T-helper 22 cell (primary cell): Measurements from ENCODE around the gene NBEAL2.
A peak's percentile ranks its signal among the peaks of the same experiment; 100 is the strongest.

ENCODE experiments used
- DNase-seq: peaks from one replicate; pipeline ENCODE4 v3.0.0-alpha.2; 2020; ENCODE audit warnings: low read depth

The NBEAL2 gene

DNA sequence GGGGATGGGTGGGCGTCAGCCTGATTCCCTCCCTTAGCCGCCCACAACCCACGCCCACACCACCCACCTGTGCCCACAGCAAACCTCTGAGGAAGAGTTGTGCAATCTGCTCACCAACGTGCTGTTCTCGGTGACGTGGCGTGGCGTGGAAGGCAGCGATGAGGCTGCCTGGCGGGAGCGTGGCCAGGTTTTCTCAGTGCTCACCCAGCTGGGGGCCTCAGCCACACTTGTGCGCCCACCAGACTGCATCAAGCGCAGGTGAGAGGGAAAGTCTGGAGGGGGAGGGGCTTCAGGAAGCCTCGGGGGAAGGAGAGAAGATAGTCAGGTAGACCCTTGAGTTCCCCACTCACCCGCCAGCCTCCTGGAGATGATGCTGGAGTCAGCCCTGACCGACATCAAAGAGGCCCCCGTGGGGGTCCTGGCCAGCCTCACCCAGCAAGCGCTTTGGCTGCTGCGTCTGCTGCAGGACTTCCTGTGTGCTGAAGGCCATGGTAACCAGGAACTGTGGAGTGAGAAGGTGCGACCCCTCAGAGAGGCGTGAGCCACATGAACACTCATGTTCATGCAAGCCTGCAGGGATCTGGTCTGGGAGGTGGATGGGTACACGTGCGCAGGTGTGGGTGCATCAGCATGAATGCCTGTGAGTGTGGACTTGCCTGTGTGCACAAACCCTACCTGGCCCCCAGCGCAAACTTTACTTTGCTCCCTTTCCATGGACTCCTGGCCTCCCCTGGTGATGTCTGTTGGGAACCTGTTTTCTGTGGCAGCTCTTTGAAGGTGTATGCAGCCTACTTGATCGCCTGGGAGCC, 21.7 kb downstream of the NBEAL2 start:
- no peak for DNase-seq

DNA sequence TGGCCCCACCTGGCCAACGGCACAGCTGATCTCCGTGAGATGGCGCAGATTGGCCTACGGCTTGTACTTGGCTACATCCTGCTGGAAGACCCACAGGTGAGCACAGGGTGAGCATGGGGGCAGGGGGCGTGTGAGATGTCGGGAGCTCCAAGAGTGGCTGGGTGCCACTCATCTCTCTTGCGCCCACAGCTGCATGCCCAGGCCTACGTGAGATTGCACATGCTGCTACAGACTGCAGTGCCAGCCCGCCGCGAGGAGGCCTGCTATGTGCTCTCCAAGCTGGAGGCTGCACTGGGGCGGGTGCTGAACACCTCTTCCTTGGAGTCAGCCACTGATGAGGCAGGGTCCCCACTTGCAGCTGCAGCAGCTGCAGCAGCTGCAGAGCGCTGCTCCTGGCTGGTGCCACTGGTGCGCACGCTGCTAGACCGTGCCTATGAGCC, 22.3 kb downstream of the NBEAL2 start:
- DNase-seq: no peak

DNA sequence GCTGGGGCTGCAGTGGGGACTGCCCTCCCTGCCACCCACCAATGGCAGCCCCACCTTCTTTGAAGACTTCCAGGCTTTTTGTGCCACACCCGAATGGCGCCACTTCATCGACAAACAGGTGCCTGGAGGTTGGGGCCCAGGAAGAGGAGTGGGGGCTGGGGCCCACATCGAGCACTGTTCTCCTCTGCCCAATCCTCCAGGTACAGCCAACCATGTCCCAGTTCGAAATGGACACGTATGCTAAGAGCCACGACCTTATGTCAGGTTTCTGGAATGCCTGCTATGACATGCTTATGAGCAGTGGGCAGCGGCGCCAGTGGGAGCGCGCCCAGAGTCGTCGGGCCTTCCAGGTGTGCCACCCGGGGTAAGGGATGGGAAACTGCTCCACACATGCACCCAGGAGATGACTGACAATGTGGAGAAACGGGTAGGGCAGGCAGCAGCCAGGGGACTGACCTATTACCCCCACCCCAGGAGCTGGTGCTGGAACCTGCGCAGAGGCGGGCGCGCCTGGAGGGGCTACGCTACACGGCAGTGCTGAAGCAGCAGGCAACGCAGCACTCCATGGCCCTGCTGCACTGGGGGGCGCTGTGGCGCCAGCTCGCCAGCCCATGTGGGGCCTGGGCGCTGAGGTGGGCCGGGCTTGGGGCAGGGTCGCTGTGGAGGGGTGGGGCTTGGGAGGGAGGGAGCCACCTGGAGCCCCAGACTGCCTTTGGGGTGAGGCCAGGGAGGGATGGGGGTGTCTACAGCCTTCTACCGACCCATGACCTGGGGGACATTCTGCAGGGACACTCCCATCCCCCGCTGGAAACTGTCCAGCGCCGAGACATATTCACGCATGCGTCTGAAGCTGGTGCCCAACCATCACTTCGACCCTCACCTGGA, 22.9 kb downstream of the NBEAL2 start:
- no peak for DNase-seq

DNA sequence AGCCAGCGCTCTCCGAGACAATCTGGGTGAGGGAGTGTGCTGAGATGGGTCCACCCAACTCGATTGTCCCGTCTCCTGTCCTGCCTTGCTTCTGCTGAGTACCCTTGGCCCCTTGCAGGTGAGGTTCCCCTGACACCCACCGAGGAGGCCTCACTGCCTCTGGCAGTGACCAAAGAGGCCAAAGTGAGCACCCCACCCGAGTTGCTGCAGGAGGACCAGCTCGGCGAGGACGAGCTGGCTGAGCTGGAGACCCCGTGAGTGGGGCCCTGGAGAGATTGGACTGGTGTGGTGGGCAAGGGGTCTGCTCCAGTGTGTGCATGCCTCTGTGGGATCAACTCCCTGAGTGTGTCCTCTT, 23.6 kb downstream of the NBEAL2 start:
- DNase-seq: no peak

DNA sequence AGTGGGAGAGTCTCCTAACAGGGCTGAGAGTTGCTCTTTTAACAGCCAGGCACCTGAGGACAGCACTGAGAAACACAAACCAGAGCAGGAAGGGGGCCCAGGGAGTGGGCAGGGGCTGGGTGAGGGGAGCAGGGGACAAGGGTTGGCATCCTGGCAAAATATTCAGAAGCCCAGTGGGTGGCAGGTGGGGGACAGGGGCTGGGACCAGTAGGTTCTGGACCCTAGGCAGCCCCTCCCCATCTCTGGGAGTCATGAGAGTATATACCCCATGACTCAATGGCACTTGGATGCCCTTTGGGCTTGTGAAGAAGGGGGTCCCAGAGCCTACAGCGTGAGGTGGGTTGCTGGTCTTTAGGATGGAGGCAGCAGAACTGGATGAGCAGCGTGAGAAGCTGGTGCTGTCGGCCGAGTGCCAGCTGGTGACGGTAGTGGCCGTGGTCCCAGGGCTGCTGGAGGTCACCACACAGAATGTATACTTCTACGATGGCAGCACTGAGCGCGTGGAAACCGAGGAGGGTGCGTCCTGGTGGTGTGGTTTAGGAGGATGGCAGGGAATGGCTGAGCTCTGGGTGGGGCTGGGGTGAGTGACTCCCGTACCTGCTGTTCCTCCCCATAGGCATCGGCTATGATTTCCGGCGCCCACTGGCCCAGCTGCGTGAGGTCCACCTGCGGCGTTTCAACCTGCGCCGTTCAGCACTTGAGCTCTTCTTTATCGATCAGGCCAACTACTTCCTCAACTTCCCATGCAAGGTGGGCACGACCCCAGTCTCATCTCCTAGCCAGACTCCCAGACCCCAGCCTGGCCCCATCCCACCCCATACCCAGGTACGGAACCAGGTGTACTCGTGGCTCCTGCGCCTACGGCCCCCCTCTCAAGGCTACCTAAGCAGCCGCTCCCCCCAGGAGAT, 24.2 kb downstream of the NBEAL2 start:
- DNase-seq: no peak

DNA sequence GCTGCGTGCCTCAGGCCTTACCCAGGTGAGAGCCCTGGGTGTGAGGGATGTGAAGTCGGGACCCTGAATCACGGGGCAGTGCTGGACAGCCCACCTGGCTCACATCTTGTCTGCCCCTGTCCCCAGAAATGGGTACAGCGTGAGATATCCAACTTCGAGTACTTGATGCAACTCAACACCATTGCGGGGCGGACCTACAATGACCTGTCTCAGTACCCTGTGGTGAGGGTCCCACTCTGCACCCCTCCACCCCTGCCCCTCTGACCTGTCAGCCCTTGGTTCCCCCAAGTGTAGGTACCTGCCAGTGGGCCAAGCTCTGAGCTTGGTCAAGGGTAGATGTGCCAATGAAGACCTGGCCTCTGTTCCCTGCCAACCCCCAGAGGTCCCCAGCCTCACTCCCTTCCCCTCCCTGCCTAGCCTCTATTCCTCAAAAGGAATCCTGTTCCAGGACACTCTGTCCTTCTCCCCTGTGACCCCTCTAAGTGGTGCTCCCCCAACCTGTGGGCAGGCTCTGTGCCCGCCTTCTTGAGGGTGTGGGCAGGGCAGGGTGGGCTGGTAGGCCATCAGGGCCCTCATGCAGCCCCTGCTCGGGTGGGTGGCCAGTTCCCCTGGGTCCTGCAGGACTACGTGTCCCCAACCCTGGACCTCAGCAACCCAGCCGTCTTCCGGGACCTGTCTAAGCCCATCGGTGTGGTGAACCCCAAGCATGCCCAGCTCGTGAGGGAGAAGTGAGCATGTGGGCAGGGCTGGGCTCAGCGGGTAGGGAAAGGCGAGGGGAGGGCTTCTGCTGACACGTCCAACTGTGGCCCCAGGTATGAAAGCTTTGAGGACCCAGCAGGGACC, 25.1 kb downstream of the NBEAL2 start:
- DNase-seq: no peak

DNA sequence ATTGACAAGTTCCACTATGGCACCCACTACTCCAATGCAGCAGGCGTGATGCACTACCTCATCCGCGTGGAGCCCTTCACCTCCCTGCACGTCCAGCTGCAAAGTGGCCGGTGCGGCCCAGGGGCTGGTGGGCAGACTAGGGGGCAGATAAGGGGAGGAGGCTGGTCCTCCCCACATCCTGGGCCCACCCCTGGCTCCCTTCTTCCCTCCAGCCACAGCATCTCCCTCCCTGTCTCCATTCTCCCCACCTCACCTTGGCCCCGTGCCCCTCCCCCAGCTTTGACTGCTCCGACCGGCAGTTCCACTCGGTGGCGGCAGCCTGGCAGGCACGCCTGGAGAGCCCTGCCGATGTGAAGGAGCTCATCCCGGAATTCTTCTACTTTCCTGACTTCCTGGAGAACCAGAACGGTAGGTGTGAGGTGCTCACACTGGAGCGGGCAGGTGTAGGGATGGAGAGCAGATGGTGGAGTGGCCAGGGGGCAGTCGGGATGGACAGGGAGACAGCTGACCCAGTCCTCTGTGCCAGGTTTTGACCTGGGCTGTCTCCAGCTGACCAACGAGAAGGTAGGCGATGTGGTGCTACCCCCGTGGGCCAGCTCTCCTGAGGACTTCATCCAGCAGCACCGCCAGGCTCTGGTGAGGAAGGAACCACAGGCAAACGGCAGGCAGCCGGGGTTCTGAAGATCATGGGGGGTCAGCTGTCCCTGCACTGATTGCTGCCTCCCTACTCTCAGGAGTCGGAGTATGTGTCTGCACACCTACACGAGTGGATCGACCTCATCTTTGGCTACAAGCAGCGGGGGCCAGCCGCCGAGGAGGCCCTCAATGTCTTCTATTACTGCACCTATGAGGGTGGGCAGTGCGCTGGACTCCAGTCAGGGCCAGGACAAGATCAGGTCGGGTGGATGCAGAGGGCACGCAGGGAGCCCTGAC, 26.0 kb downstream of the NBEAL2 start:
- DNase-seq: no peak

- no peak for DNase-seq
These were observed 26.7 kb downstream of the NBEAL2 start for GRCh38 chr3:47006145-47006651.

DNA sequence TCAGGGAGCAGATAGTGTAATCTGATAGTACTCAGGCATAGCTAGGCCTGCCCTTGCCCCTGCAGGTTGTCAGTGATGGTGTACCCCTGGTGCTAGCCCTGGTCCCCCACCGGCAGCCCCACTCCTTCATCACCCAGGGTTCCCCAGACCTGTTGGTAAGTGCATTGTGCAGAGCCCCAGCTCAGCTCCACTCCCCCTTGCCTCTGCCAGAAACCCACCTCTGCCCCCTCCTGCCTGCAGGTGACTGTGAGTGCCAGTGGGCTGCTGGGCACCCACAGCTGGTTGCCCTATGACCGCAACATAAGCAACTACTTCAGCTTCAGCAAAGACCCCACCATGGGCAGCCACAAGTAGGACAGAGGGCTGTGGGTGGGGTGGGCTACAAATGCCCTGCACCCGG, 27.5 kb downstream of the NBEAL2 start:
- DNase-seq: no peak

GRCh38 chr3:47007482-47008233, 28.2 kb downstream of the NBEAL2 start:
- DNase-seq: no peak

- DNase-seq: no peak
These were observed 28.8 kb downstream of the NBEAL2 start for GRCh38 chr3:47008234-47008796.

DNA sequence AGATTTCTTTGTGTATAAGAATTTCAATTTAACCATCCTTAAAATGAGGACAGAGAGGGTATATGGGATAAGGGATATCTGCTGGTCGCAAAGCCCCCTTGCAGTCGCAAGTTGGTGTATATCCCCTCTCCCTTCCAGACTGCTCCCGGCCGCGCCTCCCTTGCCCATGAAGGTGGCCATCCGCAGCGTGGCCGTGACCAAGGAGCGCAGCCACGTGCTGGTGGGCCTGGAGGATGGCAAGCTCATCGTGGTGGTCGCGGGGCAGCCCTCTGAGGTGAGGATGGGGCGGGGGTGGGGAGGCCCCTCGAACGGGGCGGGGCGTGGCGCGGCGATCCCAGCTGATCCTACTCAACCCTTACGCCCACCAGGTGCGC, 29.4 kb downstream of the NBEAL2 start:
- DNase-seq: no peak

GRCh38 chr3:47009225-47010110, 30.0 kb downstream of the NBEAL2 start:
- peak; percentile 43 for DNase-seq

GRCh38 chr3:47010111-47010712, 30.7 kb downstream of the NBEAL2 start:
- DNase-seq: no peak

- DNase-seq: no peak
These were observed 31.4 kb downstream of the NBEAL2 start for GRCh38 chr3:47010910-47011309.

GRCh38 chr3:47011371-47011770, 31.9 kb downstream of the NBEAL2 start:
- no peak for DNase-seq
